Fibroblast of lung (primary cell): ENCODE results near the gene EIF3D. TPM values are rescaled to one million over a fixed set of nuclear protein-coding genes. Genes with fewer than 3 reads are reported as not detected.
A peak's percentile ranks its signal among the peaks of the same experiment; 100 is the strongest.
"Not testable (repeated sequence)": the region's sequence is repeated elsewhere in the genome, so short reads cannot be mapped to it uniquely, and the experiment has no call there.

Experiments used
- DNase-seq, 2 donors: peaks; one replicate each; pipeline versions ENCODE4 v3.0.0 to v3.0.0-alpha.2; 2010; ENCODE audit warnings: low read depth in 2 of 2
- H2AFZ ChIP-seq: 2 replicates; pipeline ENCODE4 v1.5.1; 2012; ENCODE audit warnings: low read length, control low read depth, inconsistent platforms
- H3K27ac ChIP-seq: 2 replicates; pipeline ENCODE4 v1.5.1; 2011; ENCODE audit warnings: low read length, control low read depth; ENCODE audit not compliant: insufficient read depth
- H3K27me3 ChIP-seq: 2 replicates; pipeline ENCODE4 v1.5.1; 2011; ENCODE audit warnings: mild to moderate bottlenecking, low read length; ENCODE audit not compliant: control insufficient read depth, insufficient read depth
- H3K36me3 ChIP-seq: 2 replicates; pipeline ENCODE4 v1.5.1; 2011; ENCODE audit warnings: low read length; ENCODE audit not compliant: control insufficient read depth, insufficient read depth
- H3K4me1 ChIP-seq: 2 replicates; pipeline ENCODE4 v1.5.1; 2011; ENCODE audit warnings: low read length; ENCODE audit not compliant: control insufficient read depth, insufficient read depth; ENCODE audit errors: extremely low read depth
- H3K4me2 ChIP-seq: 2 replicates; pipeline ENCODE4 v1.5.1; 2011; ENCODE audit warnings: low read length, control low read depth; ENCODE audit not compliant: insufficient read depth; ENCODE audit errors: extremely low read depth
- H3K4me3 ChIP-seq, 4 experiments: fragments of 200-600 bp in 1 of 4; sonication (generic) in 1 of 4; replicated peaks in 1 of 4; 2 replicates each; pipeline ENCODE4 v1.5.1; 2011 to 2016; ENCODE audit warnings: low read length in 4 of 4, low read depth in 3 of 4, mild to moderate bottlenecking in 3 of 4, control low read depth in 2 of 4, inconsistent platforms in 1 of 4, mixed read lengths in 1 of 4; ENCODE audit not compliant: insufficient read depth in 1 of 4; ENCODE audit errors: control extremely low read depth in 1 of 4
- H3K79me2 ChIP-seq: 2 replicates; pipeline ENCODE4 v1.5.1; 2012; ENCODE audit warnings: mild to moderate bottlenecking, low read length, inconsistent platforms; ENCODE audit not compliant: control insufficient read depth, insufficient read depth
- H3K9ac ChIP-seq: 2 replicates; pipeline ENCODE4 v1.5.1; 2011; ENCODE audit warnings: mild to moderate bottlenecking, low read length, control low read depth; ENCODE audit not compliant: insufficient read depth
- H3K9me3 ChIP-seq: 2 replicates; pipeline ENCODE4 v1.5.1; 2012; ENCODE audit warnings: low read depth, low read length; ENCODE audit not compliant: control insufficient read depth, insufficient read depth
- H4K20me1 ChIP-seq: 2 replicates; pipeline ENCODE4 v1.5.1; 2011; ENCODE audit warnings: low read length; ENCODE audit not compliant: control insufficient read depth, insufficient read depth; ENCODE audit errors: extremely low read depth
- EZH2 ChIP-seq: IDR thresholded peaks from 2 replicates; pipeline ENCODE4 v1.5.1; 2012; ENCODE audit warnings: low read length, control low read depth, mild to moderate bottlenecking; ENCODE audit errors: missing control alignments
- polyA plus RNA-seq, 2 donors: library from polyadenylated mRNA; depleted of rRNA in 1 of 2; stranded (reverse) in 1 of 2; unstranded in 1 of 2; fragments of >200 nt; gene quantifications; 2 replicates each; pipeline ENCODE4 v1.2.1, GENCODE V29; 2011 to 2012; ENCODE audit warnings: missing spikeins in 1 of 2
- total RNA-seq: library from RNA; depleted of rRNA; stranded (reverse); fragments of >200 nt; gene quantifications from 2 replicates; pipeline ENCODE4 v1.2.1, GENCODE V29; 2014
- TF ChIP-seq, protein P1 (sequence below), 2 donors: IDR thresholded peaks in 1 of 2; conservative IDR thresholded peaks in 1 of 2; 1 replicate in 1 of 2; 2 replicates in 1 of 2; pipeline ENCODE4 v1.5.1; 2011 to 2012; ENCODE audit warnings: low read length in 2 of 2, control low read depth in 1 of 2, inconsistent platforms in 1 of 2, low read depth in 1 of 2, mild to moderate bottlenecking in 1 of 2

The EIF3D gene
- total and polyA plus RNA-seq, 2 donors (not counting 1 experiment from before 2014, with no cell fraction given): 267 to 306 TPM

DNA sequence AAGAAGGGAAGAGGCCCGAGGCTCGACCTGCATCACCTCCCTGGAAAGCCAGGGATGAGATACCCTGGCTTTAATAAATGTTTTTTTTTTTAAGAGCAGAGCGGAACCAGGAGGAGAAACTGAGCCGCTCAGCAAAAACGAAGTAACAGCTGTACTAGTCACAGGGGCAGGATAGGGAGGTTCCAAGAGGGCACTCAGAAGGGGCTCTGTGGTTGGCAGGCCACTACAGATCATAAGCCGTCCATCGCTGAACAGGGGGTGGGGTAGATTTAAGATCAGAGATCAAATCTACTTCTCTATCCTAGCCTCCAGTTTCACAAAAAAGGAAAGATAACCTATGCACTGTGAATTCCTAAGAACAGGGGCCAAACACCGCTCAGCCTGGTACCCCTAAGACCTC, 625 bp downstream of the EIF3D start:
- no peaks in the 10 kb centered on the region for H4K20me1 ChIP-seq
- peak overlapping the region; percentile 64 for H2AFZ ChIP-seq
- peak overlapping the region; percentile 93 for H3K9ac ChIP-seq
- DNase-seq: peak; percentile 20 to 21
- peak overlapping the region; percentile 94 to 100 (median 98) for H3K4me3 ChIP-seq
- H3K27ac ChIP-seq: peak overlapping the region; percentile 94
- H3K36me3 ChIP-seq: peaks cover 13% of the 10 kb centered on the region
- peaks cover 29% of the 10 kb centered on the region for H3K79me2 ChIP-seq
- no peaks in the 10 kb centered on the region for H3K27me3 ChIP-seq
- peak overlapping the region; percentile 87 for H3K4me2 ChIP-seq
- H3K9me3 ChIP-seq: no peaks in the 10 kb centered on the region
- H3K4me1 ChIP-seq: peaks cover 3% of the 10 kb centered on the region
- TF ChIP-seq, protein P1, sequence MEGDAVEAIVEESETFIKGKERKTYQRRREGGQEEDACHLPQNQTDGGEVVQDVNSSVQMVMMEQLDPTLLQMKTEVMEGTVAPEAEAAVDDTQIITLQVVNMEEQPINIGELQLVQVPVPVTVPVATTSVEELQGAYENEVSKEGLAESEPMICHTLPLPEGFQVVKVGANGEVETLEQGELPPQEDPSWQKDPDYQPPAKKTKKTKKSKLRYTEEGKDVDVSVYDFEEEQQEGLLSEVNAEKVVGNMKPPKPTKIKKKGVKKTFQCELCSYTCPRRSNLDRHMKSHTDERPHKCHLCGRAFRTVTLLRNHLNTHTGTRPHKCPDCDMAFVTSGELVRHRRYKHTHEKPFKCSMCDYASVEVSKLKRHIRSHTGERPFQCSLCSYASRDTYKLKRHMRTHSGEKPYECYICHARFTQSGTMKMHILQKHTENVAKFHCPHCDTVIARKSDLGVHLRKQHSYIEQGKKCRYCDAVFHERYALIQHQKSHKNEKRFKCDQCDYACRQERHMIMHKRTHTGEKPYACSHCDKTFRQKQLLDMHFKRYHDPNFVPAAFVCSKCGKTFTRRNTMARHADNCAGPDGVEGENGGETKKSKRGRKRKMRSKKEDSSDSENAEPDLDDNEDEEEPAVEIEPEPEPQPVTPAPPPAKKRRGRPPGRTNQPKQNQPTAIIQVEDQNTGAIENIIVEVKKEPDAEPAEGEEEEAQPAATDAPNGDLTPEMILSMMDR (conservative IDR thresholded peaks at IDR 0.05 in 1 of 2, IDR thresholded peaks at IDR 0.05 in 1 of 2; ENCODE audit: low read depth in 1 of 2, low read length in 2 of 2): no peak
- no peak for TF ChIP-seq EZH2

DNA sequence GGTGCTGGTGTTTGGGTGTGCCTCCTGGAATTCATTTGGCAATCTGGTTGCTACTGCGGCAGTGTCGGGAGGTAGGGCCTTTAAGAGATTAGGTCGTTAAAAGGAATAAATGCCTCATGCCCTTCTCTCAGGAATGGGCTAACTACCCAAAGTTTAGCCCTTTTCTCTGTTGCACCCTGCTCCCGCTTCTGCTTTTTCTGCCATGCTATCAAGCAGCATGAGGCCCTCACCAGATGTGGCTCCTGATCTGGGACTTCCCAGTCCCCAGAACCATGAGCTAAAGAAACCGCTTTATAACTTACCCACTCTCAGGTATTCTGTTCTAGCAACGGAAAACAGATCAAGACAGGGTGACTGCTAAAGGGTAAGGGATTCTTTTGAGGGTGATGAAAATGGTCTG, 6.3 kb downstream of the EIF3D start:
- Histone ChIP-seq H4K20me1 (no peaks in the 10 kb centered on the region), H3K4me3 (no peak overlapping the region), H3K79me2 (peaks cover 16% of the 10 kb centered on the region), H3K36me3 (peaks cover 30% of the 10 kb centered on the region), H3K27me3 (no peaks in the 10 kb centered on the region), H3K4me1 (no peaks in the 10 kb centered on the region), H3K27ac (no peak overlapping the region), H3K4me2 (no peak overlapping the region), H3K9ac (no peak overlapping the region), H2AFZ (no peak overlapping the region), H3K9me3 (no peaks in the 10 kb centered on the region)
- TF ChIP-seq, protein P1 (conservative IDR thresholded peaks at IDR 0.05 in 1 of 2, IDR thresholded peaks at IDR 0.05 in 1 of 2; ENCODE audit: low read depth in 1 of 2, low read length in 2 of 2): no peak
- no peak for TF ChIP-seq EZH2
- no peak for DNase-seq

DNA sequence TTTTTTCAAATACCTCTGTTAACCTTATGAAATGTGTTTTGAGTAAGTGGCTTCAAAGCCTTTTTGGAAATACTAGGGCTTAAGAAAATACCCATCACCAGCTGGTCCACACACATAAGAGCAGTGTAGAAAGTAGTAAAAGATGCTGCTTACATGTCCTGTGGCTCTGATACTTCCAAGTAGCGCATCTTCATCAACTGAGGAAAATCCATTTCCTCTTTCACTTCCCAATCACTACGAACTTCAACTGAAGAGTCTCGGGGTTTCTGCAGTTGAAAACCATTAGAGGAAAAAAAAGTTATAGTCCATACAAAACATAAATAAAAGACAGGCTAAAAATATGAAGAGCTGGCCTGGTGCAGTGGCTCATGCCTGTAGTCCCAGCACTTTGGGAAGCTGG, 8.5 kb downstream of the EIF3D start:
- no peak overlapping the region for H2AFZ ChIP-seq
- H3K36me3 ChIP-seq: peaks cover 39% of the 10 kb centered on the region
- no peak overlapping the region for H3K9ac ChIP-seq
- TF ChIP-seq, protein P1 (conservative IDR thresholded peaks at IDR 0.05 in 1 of 2, IDR thresholded peaks at IDR 0.05 in 1 of 2; ENCODE audit: low read depth in 1 of 2, low read length in 2 of 2): no peak
- TF ChIP-seq EZH2: no peak
- H3K79me2 ChIP-seq: no peaks in the 10 kb centered on the region
- no peak overlapping the region for H3K4me2 ChIP-seq
- no peak overlapping the region for H3K4me3 ChIP-seq
- H4K20me1 ChIP-seq: no peaks in the 10 kb centered on the region
- H3K4me1 ChIP-seq: no peaks in the 10 kb centered on the region
- no peaks in the 10 kb centered on the region for H3K27me3 ChIP-seq
- H3K9me3 ChIP-seq: no peaks in the 10 kb centered on the region
- no peak for DNase-seq
- no peak overlapping the region for H3K27ac ChIP-seq

GRCh38 chr22:36519906-36520305, 9.1 kb downstream of the EIF3D start:
- peaks cover 40% of the 10 kb centered on the region for H3K36me3 ChIP-seq
- not testable (repeated sequence) for H4K20me1 ChIP-seq, H3K4me3 ChIP-seq, H3K27ac ChIP-seq, H3K9me3 ChIP-seq, DNase-seq, H3K9ac ChIP-seq, H3K4me2 ChIP-seq, H2AFZ ChIP-seq, H3K4me1 ChIP-seq, H3K27me3 ChIP-seq, H3K79me2 ChIP-seq
